ENCODE measurements around the gene VASP. TPM values are rescaled to one million over a fixed set of nuclear protein-coding genes. Genes with fewer than 3 reads are reported as not detected.
A peak's percentile ranks its signal among the peaks of the same experiment; 100 is the strongest.

Gene VASP
- total and polyA plus RNA-seq, 2 donors (not counting 3 experiments of a cell fraction or from before 2014, with no cell fraction given), result 94.3 to 154 TPM

DNA sequence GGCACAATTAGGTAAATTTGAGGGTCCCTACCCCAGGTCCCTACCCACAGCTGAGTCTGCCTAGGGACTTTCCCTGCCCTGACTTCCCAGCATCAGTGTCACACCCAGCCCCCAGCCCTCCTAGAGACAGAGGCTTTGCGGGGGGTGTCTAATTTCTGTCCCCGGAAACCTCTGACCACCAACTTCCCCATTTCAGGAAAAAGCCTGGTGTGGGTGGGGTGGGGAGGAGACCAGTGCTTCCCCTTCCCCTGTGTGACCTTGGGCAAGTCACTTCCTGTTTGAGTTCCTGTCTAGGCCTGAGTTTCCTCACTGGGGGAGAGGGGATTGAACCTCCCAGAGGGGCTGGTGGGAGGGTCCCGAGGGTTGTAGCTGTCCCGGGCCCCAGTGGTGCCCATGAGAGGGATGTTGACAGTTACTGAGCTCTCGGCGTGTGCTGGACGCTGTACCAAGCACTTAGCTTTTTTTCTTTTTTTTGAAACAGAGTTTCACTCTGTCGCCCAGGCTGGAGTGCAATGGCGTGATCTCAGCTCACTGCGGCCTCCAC is 7.9 kb downstream of the VASP start:
- H3K36me3 ChIP-seq (ENCODE audit: control insufficient read depth in 2 of 2, extremely low read depth in 1 of 2, insufficient read depth in 2 of 2, low read length in 2 of 2), result peaks cover 9 to 10% of the 10 kb centered on the region in 2 experiments
- no peaks in the 10 kb centered on the region for H4K20me1 ChIP-seq (replicated peaks; ENCODE audit: control insufficient read depth, extremely low read depth, insufficient read depth, low read length)
- no peak for TF ChIP-seq EZH2 (IDR thresholded peaks at IDR 0.05; ENCODE audit: borderline replicate concordance, low read depth, low read length, severe bottlenecking)
- TF ChIP-seq, protein P1, sequence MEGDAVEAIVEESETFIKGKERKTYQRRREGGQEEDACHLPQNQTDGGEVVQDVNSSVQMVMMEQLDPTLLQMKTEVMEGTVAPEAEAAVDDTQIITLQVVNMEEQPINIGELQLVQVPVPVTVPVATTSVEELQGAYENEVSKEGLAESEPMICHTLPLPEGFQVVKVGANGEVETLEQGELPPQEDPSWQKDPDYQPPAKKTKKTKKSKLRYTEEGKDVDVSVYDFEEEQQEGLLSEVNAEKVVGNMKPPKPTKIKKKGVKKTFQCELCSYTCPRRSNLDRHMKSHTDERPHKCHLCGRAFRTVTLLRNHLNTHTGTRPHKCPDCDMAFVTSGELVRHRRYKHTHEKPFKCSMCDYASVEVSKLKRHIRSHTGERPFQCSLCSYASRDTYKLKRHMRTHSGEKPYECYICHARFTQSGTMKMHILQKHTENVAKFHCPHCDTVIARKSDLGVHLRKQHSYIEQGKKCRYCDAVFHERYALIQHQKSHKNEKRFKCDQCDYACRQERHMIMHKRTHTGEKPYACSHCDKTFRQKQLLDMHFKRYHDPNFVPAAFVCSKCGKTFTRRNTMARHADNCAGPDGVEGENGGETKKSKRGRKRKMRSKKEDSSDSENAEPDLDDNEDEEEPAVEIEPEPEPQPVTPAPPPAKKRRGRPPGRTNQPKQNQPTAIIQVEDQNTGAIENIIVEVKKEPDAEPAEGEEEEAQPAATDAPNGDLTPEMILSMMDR (IDR thresholded peaks at IDR 0.05; ENCODE audit: extremely low read depth in 1 of 2, insufficient read depth in 1 of 2, low read depth in 1 of 2, low read length in 2 of 2), result no peak
- TF ChIP-seq JUN (IDR thresholded peaks at IDR 0.05; ENCODE audit: borderline replicate concordance, insufficient read depth, insufficient read length, low read depth), result no peak
- no peak for TF ChIP-seq POLR2AphosphoS5 (IDR thresholded peaks at IDR 0.05; ENCODE audit: insufficient read depth, low read depth, low read length)
- no peak for TF ChIP-seq FOS (IDR thresholded peaks at IDR 0.05; ENCODE audit: borderline replicate concordance, insufficient read depth, low read length)
- TF ChIP-seq, protein P2, sequence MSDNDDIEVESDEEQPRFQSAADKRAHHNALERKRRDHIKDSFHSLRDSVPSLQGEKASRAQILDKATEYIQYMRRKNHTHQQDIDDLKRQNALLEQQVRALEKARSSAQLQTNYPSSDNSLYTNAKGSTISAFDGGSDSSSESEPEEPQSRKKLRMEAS (IDR thresholded peaks at IDR 0.05; ENCODE audit: insufficient read depth, insufficient read length), result no peak
- TF ChIP-seq GATA2 (IDR thresholded peaks at IDR 0.05; ENCODE audit: insufficient read depth, insufficient read length, low read depth, low read length), result no peak
- no peak for TF ChIP-seq POLR2A (IDR thresholded peaks at IDR 0.05; ENCODE audit: low read depth, low read length)
- FAIRE-seq (peak; percentile 18), DNase-seq (ENCODE audit: low read depth, low spot score) (no peak)
- H3K27ac ChIP-seq (ENCODE audit: insufficient read depth, low read depth, low read length), result peak overlapping the region; percentile 23
- intact Hi-C loops (cut with micrococcal nuclease) (no loop called here), dilution Hi-C loops (cut with MboI; ENCODE audit: extremely low pct_ligation_motif_present, low sequenced_read_pairs) (no loop called here)
- H3K9me1 ChIP-seq (replicated peaks; ENCODE audit: control insufficient read depth, extremely low read depth, insufficient read depth, low read length), result no peaks in the 10 kb centered on the region
- H3K27me3 ChIP-seq (ENCODE audit: control insufficient read depth in 2 of 2, insufficient read depth in 2 of 2, low read length in 2 of 2), result no peaks in the 10 kb centered on the region
- BruUV-seq (replicated peaks), result no TSS peak
- peaks cover 72% of the 10 kb centered on the region for H3K79me2 ChIP-seq (ENCODE audit: control insufficient read depth, insufficient read depth, low read length)
- no peak overlapping the region for H3K4me3 ChIP-seq (replicated peaks in 1 of 3; ENCODE audit: insufficient read depth in 1 of 3, low read depth in 1 of 3, low read length in 3 of 3)
- ChIA-PET CTCF (interaction anchor here (0.8 to 2.3 kb wide), 4 partner anchors 43 to 127 kb away, joined by 3 to 13 read pairs (median 5); no protein-coding TSS in a partner anchor), POLR2A (no interaction called here)
- H3K4me2 ChIP-seq (ENCODE audit: insufficient read depth, low read length), result no peak overlapping the region
- H3K9me3 ChIP-seq (replicated peaks; ENCODE audit: control insufficient read depth, insufficient read depth, low read length), result no peaks in the 10 kb centered on the region
- no peak overlapping the region for H3K9ac ChIP-seq (replicated peaks; ENCODE audit: extremely low read depth, insufficient read depth, low read length)
- H3K4me1 ChIP-seq (ENCODE audit: control insufficient read depth, extremely low read depth, insufficient read depth, low read length), result peaks cover 24% of the 10 kb centered on the region
- no peak overlapping the region for H2AFZ ChIP-seq (ENCODE audit: low read depth, low read length)
